Erythroblast (primary cell): ENCODE data around the gene NEMP2.

Source experiments
- GATA1 ChIP-seq: IDR thresholded peaks from 2 replicates; pipeline ENCODE4 v1.6.1; 2011; ENCODE audit warnings: low read depth, mild to moderate bottlenecking, control low read depth, low read length, moderate library complexity
- POLR2A ChIP-seq: IDR thresholded peaks from 2 replicates; pipeline ENCODE4 v1.6.1; 2011; ENCODE audit warnings: mild to moderate bottlenecking, low read length

- no peak for TF ChIP-seq POLR2A
- no peak for TF ChIP-seq GATA1
These were observed 3.2 kb upstream of the NEMP2 start for GRCh38 chr2:190537765-190538164.
